Endothelial cell of umbilical vein (primary cell): Measurements from ENCODE around the gene CNOT10. TPM values are rescaled to one million over a fixed set of nuclear protein-coding genes. Genes with fewer than 3 reads are reported as not detected.

ENCODE experiments used
- BruUV-seq: library from RNA; stranded (reverse); fragments of 400-500 nt; replicated peaks from 2 replicates; lab custom pipeline; 2021; lab: Mats Ljungman, UMichigan
- CTCF ChIA-PET: fragments of 300-600, 350-600 bp; sonication (Branson Sonifier 250); formaldehyde crosslinking; loops from one replicate; lab custom pipeline; 2021; ENCODE audit warnings: antibody characterized with exemption, inconsistent platforms; lab: Charles Lee
- POLR2A ChIA-PET: fragments of 300-600, 350-600 bp; sonication (Branson Sonifier 250); formaldehyde crosslinking; loops from one replicate; lab custom pipeline; 2021; ENCODE audit warnings: antibody characterized with exemption, inconsistent platforms; lab: Charles Lee
- DNase-seq: peaks from one replicate; pipeline ENCODE4 v3.0.0-alpha.2; 2011; ENCODE audit warnings: low read depth, low spot score
- FAIRE-seq: peaks from 2 replicates; lab custom pipeline; 2011; peaks lifted over from hg19 to GRCh38; lab: Jason Lieb, UNC
- H2AFZ ChIP-seq: 2 replicates; pipeline ENCODE4 v1.6.0; 2012; ENCODE audit warnings: low read depth, low read length, control low read depth, inconsistent platforms
- H3K27ac ChIP-seq: 2 replicates; pipeline ENCODE4 v1.5.1; 2011; ENCODE audit warnings: low read depth, mild to moderate bottlenecking, control low read depth, low read length, moderate library complexity; ENCODE audit not compliant: insufficient read depth
- H3K27me3 ChIP-seq, 2 experiments: 2 replicates each; pipeline versions ENCODE4 v1.6.0 to v1.6.1; 2011; ENCODE audit warnings: low read length in 2 of 2, mixed read lengths in 1 of 2; ENCODE audit not compliant: control insufficient read depth in 2 of 2, insufficient read depth in 2 of 2
- H3K36me3 ChIP-seq, 2 experiments: 2 replicates in 1 of 2; 3 replicates in 1 of 2; pipeline ENCODE4 v1.5.1; 2011; ENCODE audit warnings: low read length in 2 of 2, mild to moderate bottlenecking in 1 of 2, moderate library complexity in 1 of 2; ENCODE audit not compliant: control insufficient read depth in 2 of 2, insufficient read depth in 2 of 2; ENCODE audit errors: extremely low read depth in 1 of 2
- H3K4me1 ChIP-seq: 3 replicates; pipeline ENCODE4 v1.5.1; 2011; ENCODE audit warnings: mild to moderate bottlenecking, low read length; ENCODE audit not compliant: control insufficient read depth, insufficient read depth; ENCODE audit errors: extremely low read depth
- H3K4me2 ChIP-seq: 2 replicates; pipeline ENCODE4 v1.6.1; 2011; ENCODE audit warnings: low read length, control low read depth, mixed read lengths; ENCODE audit not compliant: insufficient read depth
- H3K4me3 ChIP-seq, 3 experiments: fragments of 200-600 bp in 1 of 3; sonication (generic), shearing (Covaris generic) in 1 of 3; replicated peaks in 1 of 3; 2 replicates each; pipeline ENCODE4 v1.5.1; 2011 to 2016; ENCODE audit warnings: control low read depth in 3 of 3, low read length in 3 of 3, mild to moderate bottlenecking in 2 of 3, inconsistent platforms in 1 of 3, low read depth in 1 of 3, moderate library complexity in 1 of 3; ENCODE audit not compliant: insufficient read depth in 1 of 3
- H3K79me2 ChIP-seq: 2 replicates; pipeline ENCODE4 v1.6.0; 2012; ENCODE audit warnings: low read length, inconsistent platforms; ENCODE audit not compliant: control insufficient read depth, insufficient read depth
- H3K9ac ChIP-seq: replicated peaks from 2 replicates; pipeline ENCODE3; 2011; ENCODE audit warnings: low read length, control low read depth; ENCODE audit not compliant: insufficient read depth; ENCODE audit errors: extremely low read depth
- H3K9me1 ChIP-seq: replicated peaks from 3 replicates; pipeline ENCODE4 v1.6.0; 2011; ENCODE audit warnings: mild to moderate bottlenecking, low read length; ENCODE audit not compliant: control insufficient read depth, insufficient read depth; ENCODE audit errors: extremely low read depth
- H3K9me3 ChIP-seq: replicated peaks from 2 replicates; pipeline ENCODE4 v1.5.1; 2012; ENCODE audit warnings: low read length, inconsistent platforms; ENCODE audit not compliant: control insufficient read depth, insufficient read depth
- H4K20me1 ChIP-seq: replicated peaks from 2 replicates; pipeline ENCODE3; 2011; ENCODE audit warnings: mild to moderate bottlenecking, low read length; ENCODE audit not compliant: control insufficient read depth, insufficient read depth; ENCODE audit errors: extremely low read depth
- EZH2 ChIP-seq: IDR thresholded peaks from 2 replicates; pipeline ENCODE4 v1.6.1; 2012; ENCODE audit warnings: borderline replicate concordance, low read depth, mild to moderate bottlenecking, moderate library complexity, low read length, inconsistent platforms; ENCODE audit not compliant: severe bottlenecking
- FOS ChIP-seq: IDR thresholded peaks from 2 replicates; pipeline ENCODE4 v1.6.1; 2011; ENCODE audit warnings: mild to moderate bottlenecking, low read length, moderate library complexity, borderline replicate concordance; ENCODE audit not compliant: insufficient read depth
- GATA2 ChIP-seq: IDR thresholded peaks from 2 replicates; pipeline ENCODE4 v1.7.0; 2011; ENCODE audit warnings: low read depth, mild to moderate bottlenecking, moderate library complexity, mixed read lengths, low read length; ENCODE audit not compliant: insufficient read length, insufficient read depth
- JUN ChIP-seq: IDR thresholded peaks from 2 replicates; pipeline ENCODE4 v1.6.1; 2011; ENCODE audit warnings: borderline replicate concordance, low read depth; ENCODE audit not compliant: insufficient read length, insufficient read depth
- MYC ChIP-seq: IDR thresholded peaks from one replicate; pipeline ENCODE4 v1.6.1; 2011; ENCODE audit warnings: mild to moderate bottlenecking, low read depth, low read length
- POLR2A ChIP-seq: IDR thresholded peaks from 2 replicates; pipeline ENCODE4 v1.6.1; 2012; ENCODE audit warnings: low read depth, mild to moderate bottlenecking, control low read depth, low read length
- POLR2AphosphoS5 ChIP-seq: IDR thresholded peaks from 2 replicates; pipeline ENCODE4 v1.6.1; 2012; ENCODE audit warnings: low read depth, mild to moderate bottlenecking, control low read depth, low read length, moderate library complexity; ENCODE audit not compliant: insufficient read depth
- dilution Hi-C: fragments of 300-500 bp; cut with MboI; formaldehyde crosslinking; loops from one replicate; pipeline ENCODE4 v1.15.0; 2019; ENCODE audit warnings: low sequenced_read_pairs; ENCODE audit not compliant: extremely low pct_ligation_motif_present
- intact Hi-C: fragments of 100-400 bp; cut with micrococcal nuclease; formaldehyde crosslinking; loops from one replicate; pipeline ENCODE4 v1.10.0; 2022
- polyA plus RNA-seq, 4 experiments: library from polyadenylated mRNA; depleted of rRNA in 3 of 4; stranded (reverse) in 3 of 4; unstranded in 1 of 4; fragments of >200 nt; gene quantifications; 2 replicates each; pipeline versions ENCODE4 v1.2.1 to v1.2.3, GENCODE V29; 2011 to 2012; ENCODE audit warnings: missing spikeins in 1 of 4
- total RNA-seq: library from RNA; stranded (reverse); gene quantifications from 2 replicates; pipeline ENCODE4 v1.2.3, GENCODE V29; 2021
- TF ChIP-seq, protein P1 (sequence below): IDR thresholded peaks from 2 replicates; pipeline ENCODE4 v1.6.1; 2011; ENCODE audit not compliant: insufficient read depth, insufficient read length
- TF ChIP-seq, protein P2 (sequence below), 2 donors: IDR thresholded peaks; 1 replicate in 1 of 2; 2 replicates in 1 of 2; pipeline ENCODE4 v1.5.1; 2011; ENCODE audit warnings: low read length in 2 of 2, mild to moderate bottlenecking in 2 of 2, moderate library complexity in 2 of 2, control low read depth in 1 of 2, inconsistent platforms in 1 of 2, low read depth in 1 of 2; ENCODE audit not compliant: insufficient read depth in 1 of 2; ENCODE audit errors: extremely low read depth in 1 of 2

CNOT10 gene
- total and polyA plus RNA-seq, 2 donors (not counting 3 experiments of a cell fraction or from before 2014, with no cell fraction given), result 23.6 to 28.6 TPM

DNA sequence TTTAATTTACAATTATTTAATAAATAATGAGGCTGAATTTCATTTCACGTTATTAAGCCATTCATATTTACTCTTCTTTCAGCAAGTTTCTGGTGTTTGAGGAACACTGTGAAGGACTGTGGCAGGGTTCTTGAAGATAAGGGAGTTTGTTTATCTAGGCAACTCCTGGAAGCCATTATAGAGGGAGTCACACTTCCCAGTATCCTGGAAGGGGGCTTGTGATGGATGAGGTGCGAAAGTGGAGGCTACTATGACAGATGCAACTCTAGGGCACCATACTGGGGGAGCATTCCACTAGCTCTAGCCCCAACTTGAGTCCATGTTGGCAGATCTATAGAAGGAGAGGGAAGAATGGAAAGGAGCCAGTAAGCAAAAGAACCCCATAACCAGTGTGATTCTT is 14.4 kb downstream of the CNOT10 start:
- dilution Hi-C loops (no loop called here), intact Hi-C loops (no loop called here)
- Histone ChIP-seq H3K4me1 (no peaks in the 10 kb centered on the region), H3K79me2 (peaks cover 9% of the 10 kb centered on the region), H3K4me2 (no peak overlapping the region), H4K20me1 (peaks cover 2% of the 10 kb centered on the region), H3K4me3 (no peak overlapping the region), H2AFZ (no peak overlapping the region), H3K9me1 (no peaks in the 10 kb centered on the region), H3K36me3 (no peaks in the 10 kb centered on the region), H3K9ac (no peak overlapping the region), H3K9me3 (no peaks in the 10 kb centered on the region), H3K27me3 (no peaks in the 10 kb centered on the region), H3K27ac (no peak overlapping the region)
- CTCF ChIA-PET, result no interaction called here
- TF ChIP-seq POLR2A (no peak), JUN (no peak), FOS (no peak), POLR2AphosphoS5 (no peak), EZH2 (no peak), GATA2 (no peak), MYC (no peak)
- TF ChIP-seq, protein P1, sequence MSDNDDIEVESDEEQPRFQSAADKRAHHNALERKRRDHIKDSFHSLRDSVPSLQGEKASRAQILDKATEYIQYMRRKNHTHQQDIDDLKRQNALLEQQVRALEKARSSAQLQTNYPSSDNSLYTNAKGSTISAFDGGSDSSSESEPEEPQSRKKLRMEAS, result no peak
- TF ChIP-seq, protein P2, sequence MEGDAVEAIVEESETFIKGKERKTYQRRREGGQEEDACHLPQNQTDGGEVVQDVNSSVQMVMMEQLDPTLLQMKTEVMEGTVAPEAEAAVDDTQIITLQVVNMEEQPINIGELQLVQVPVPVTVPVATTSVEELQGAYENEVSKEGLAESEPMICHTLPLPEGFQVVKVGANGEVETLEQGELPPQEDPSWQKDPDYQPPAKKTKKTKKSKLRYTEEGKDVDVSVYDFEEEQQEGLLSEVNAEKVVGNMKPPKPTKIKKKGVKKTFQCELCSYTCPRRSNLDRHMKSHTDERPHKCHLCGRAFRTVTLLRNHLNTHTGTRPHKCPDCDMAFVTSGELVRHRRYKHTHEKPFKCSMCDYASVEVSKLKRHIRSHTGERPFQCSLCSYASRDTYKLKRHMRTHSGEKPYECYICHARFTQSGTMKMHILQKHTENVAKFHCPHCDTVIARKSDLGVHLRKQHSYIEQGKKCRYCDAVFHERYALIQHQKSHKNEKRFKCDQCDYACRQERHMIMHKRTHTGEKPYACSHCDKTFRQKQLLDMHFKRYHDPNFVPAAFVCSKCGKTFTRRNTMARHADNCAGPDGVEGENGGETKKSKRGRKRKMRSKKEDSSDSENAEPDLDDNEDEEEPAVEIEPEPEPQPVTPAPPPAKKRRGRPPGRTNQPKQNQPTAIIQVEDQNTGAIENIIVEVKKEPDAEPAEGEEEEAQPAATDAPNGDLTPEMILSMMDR (IDR thresholded peaks at IDR 0.05; ENCODE audit: extremely low read depth in 1 of 2, insufficient read depth in 1 of 2, low read depth in 1 of 2, low read length in 2 of 2), result no peak
- BruUV-seq, result no TSS peak
- DNase-seq (no peak), FAIRE-seq (no peak)
- POLR2A ChIA-PET, result no interaction called here
